ENCODE results near the gene KNTC1. TPM values are rescaled to one million over a fixed set of nuclear protein-coding genes. Genes with fewer than 3 reads are reported as not detected.
"Not testable (repeated sequence)": the region's sequence is repeated elsewhere in the genome, so short reads cannot be mapped to it uniquely, and the experiment has no call there.

Gene KNTC1
- 63.3 and 75.4 TPM in 2 replicates for total RNA-seq (2014; rRNA removed; shearing (Covaris generic))

DNA sequence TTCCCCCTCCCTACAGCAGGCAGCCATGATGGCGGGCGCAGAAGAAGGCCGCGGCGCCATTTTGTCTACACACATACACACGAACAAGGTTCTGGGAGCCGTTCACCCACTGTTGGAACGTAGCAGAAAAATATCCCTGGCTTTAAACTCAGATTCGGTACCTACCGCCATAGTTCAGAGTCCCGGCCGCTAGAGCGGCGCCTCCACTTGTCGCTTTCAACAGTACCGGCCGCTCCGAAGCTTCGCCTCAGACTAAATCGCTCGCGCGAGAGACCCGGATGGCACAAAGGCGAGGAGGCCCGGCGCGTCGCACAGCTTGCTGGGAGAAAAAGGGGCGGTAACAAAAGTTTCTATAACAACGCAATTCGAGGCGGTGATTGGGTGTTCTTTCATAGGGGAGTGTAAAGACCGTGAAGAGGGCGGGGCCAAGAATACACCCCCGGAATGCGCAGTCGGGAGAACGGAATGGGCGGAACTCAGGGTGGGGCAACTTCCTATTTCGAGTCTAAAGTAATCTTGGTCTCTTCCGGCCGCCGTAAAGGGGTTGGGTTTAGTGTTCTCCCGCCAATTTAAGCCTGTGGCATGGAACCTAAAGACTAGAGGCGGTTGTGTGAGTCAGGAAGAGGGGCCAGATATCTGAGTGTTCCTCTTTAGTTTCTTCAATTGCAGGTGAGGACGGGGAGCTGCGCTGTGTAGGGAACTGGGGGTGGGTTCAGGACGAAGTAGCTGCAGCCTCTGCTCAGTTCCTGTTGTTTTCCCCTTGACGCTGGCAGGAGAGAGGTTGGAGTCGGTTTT is at the start of gene KNTC1, which contains the start of gene RSRC2:
Gene KNTC1, plus strand, starts transcription at position 567 of the 795 bp plus-strand sequence. CDS start 2,815 bp downstream, outside the sequence.
Gene RSRC2, minus strand, starts transcription at position 254 of the 795 bp plus-strand sequence. Its CDS starts 83 bp downstream, at position 171.
- Histone ChIP-seq H3K36me3 (peaks cover 50% of the 10 kb centered on the region), H3K4me1 (no peaks in the 10 kb centered on the region)

GRCh38 chr12:122480753-122481152 is 46.3 kb upstream of the KNTC1 start:
- Histone ChIP-seq H3K27ac (no peak overlapping the region), H3K36me3 (peaks cover 73% of the 10 kb centered on the region), H3K27me3 (no peaks in the 10 kb centered on the region), H3K4me3 (no peak overlapping the region), H3K9me3 (replicated peaks) (no peaks in the 10 kb centered on the region), H3K4me1 (no peaks in the 10 kb centered on the region)
- DNase-seq, result no peak

More for the DNA sequence above, at the start of gene KNTC1, which contains the start of gene RSRC2:
- Histone ChIP-seq H3K27me3 (no peaks in the 10 kb centered on the region), H3K27ac (peak within 1 kb of the TSS; percentile 99), H3K4me3 (peak within 1 kb of the TSS; percentile 88), H3K9me3 (replicated peaks) (no peaks in the 10 kb centered on the region)
- peak; percentile 99 to 100 for DNase-seq

- H3K4me1 ChIP-seq, result no peaks in the 10 kb centered on the region
- H3K4me3 ChIP-seq, result no peak overlapping the region
- DNase-seq, result no peak
- H3K27me3 ChIP-seq, result no peaks in the 10 kb centered on the region
- H3K27ac ChIP-seq, result no peak overlapping the region
- peaks cover 71% of the 10 kb centered on the region for H3K36me3 ChIP-seq
- H3K9me3 ChIP-seq (replicated peaks), result no peaks in the 10 kb centered on the region
Measured at GRCh38 chr12:122481861-122482260, 45.2 kb upstream of the KNTC1 start.

DNA sequence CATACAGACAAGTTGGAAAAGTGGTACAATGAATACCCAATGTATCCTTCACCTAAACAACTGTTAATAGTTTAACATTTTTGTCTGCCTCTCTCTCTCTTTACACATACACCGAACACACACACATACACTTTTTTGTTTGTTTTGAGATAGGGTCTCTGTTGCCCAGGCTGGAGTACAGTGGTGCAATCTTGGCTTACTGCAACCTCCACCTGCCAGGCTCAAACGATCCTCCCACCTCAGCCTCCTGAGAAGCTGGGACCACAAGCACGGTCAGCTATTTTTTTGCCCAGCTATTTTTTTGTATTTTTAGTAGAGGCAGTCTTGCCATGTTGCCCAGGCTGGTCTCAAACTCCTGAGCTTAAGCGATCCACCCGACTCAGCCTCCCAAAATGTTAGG is 43.1 kb upstream of the KNTC1 start:
- DNase-seq, result no peak
- Histone ChIP-seq H3K36me3 (peaks cover 79% of the 10 kb centered on the region), H3K4me3 (no peak overlapping the region), H3K4me1 (no peaks in the 10 kb centered on the region), H3K9me3 (replicated peaks) (no peaks in the 10 kb centered on the region), H3K27ac (no peak overlapping the region), H3K27me3 (no peaks in the 10 kb centered on the region)

DNA sequence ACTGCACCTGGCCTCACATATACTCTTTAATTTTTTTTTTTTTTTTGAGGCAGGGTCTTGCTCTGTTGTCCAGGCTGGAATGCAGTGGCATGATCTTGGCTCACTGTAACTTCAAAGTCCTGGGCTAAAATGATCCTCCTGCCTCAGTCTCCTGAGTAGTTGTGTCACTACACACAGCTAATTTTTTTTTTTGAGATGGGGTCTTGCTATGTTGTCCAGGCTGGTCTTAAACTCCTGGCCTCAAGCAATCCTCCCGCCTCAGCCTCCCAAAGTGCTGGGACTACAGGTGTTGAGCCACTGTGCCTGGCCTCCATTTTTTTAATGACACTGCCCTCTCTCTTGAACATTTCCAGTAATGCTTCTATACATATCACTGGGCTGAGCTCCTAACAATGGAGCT is 42.7 kb upstream of the KNTC1 start:
- not testable (repeated sequence) for H3K27ac ChIP-seq; H3K27me3 ChIP-seq; DNase-seq; H3K4me3 ChIP-seq; H3K4me1 ChIP-seq; H3K9me3 ChIP-seq (replicated peaks)
- peaks cover 80% of the 10 kb centered on the region for H3K36me3 ChIP-seq

DNA sequence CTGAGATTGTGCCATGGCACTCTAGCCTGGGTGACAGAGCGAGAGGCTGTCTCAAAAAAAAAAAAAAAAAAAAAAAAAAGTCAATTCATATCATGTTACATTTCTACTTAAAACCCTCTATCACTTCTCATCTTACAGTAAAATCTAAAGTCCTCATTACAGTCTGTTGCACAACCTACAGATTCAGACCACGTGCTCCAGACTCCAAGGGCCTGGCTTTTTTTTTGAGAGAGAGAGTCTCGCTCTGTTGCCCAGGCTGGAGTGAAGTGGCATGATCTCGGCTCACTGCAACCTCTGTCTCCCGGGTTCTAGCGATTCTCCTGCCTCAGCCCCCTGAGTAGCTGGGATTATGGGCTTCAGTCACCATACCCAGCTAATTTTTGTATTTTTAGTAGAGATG is 40.7 kb upstream of the KNTC1 start:
- not testable (repeated sequence) for DNase-seq; H3K4me3 ChIP-seq; H3K4me1 ChIP-seq; H3K27ac ChIP-seq; H3K27me3 ChIP-seq; H3K9me3 ChIP-seq (replicated peaks)
- peaks cover 74% of the 10 kb centered on the region for H3K36me3 ChIP-seq

- H3K27me3 ChIP-seq, result no peaks in the 10 kb centered on the region
- no peak overlapping the region for H3K27ac ChIP-seq
- DNase-seq, result no peak
- H3K4me3 ChIP-seq, result no peak overlapping the region
- H3K36me3 ChIP-seq, result peaks cover 71% of the 10 kb centered on the region
- H3K4me1 ChIP-seq, result no peaks in the 10 kb centered on the region
- no peaks in the 10 kb centered on the region for H3K9me3 ChIP-seq (replicated peaks)
Measured at GRCh38 chr12:122486805-122487426, 40.1 kb upstream of the KNTC1 start.

DNA sequence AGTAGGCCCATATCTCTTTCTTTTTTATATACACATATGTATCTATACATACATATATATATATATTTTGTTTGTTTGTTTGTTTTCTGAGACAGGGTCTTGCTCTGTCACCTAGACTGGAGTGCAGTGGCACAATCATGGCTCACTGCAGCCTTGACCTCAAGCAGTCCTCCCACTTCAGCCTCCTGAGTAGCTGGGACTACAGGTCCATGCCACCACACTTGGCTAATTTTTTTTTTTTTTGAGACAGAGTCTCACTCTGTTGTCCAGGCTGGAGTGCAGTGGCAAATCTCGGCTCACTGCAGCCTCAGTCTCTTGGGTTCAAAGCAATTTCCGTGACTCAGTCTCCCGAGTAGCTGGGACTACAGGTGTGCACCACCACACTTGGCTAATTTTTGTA is 39.2 kb upstream of the KNTC1 start:
- not testable (repeated sequence) for H3K9me3 ChIP-seq (replicated peaks); H3K4me1 ChIP-seq; H3K27ac ChIP-seq; DNase-seq; H3K27me3 ChIP-seq; H3K4me3 ChIP-seq
- H3K36me3 ChIP-seq, result peaks cover 66% of the 10 kb centered on the region

- DNase-seq, result no peak
- H3K27ac ChIP-seq, result no peak overlapping the region
- no peak overlapping the region for H3K4me3 ChIP-seq
- no peaks in the 10 kb centered on the region for H3K4me1 ChIP-seq
- H3K36me3 ChIP-seq, result peaks cover 66% of the 10 kb centered on the region
- no peaks in the 10 kb centered on the region for H3K27me3 ChIP-seq
- H3K9me3 ChIP-seq (replicated peaks), result no peaks in the 10 kb centered on the region
Measured at GRCh38 chr12:122489038-122489437, 38.0 kb upstream of the KNTC1 start.

DNA sequence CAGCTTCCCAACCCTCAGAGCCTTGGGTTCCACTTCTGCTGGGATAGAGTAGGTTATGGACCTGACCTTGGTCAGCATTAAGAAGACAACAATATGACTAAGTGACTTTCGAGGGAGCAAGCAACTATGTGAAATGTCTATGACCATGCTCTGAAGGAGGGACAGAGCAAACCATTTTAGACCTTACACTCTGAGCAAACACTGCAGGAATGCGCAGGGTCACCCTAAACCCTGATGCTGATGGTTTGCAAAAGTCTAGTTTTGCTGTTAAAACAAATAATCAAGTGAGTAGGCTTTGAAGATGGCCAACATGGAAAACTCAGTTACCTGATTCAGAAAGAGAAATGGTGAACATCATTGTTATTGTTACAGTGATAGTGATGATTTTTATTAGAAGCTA is 35.1 kb upstream of the KNTC1 start:
- Histone ChIP-seq H3K27ac (no peak overlapping the region), H3K36me3 (peaks cover 66% of the 10 kb centered on the region)

DNA sequence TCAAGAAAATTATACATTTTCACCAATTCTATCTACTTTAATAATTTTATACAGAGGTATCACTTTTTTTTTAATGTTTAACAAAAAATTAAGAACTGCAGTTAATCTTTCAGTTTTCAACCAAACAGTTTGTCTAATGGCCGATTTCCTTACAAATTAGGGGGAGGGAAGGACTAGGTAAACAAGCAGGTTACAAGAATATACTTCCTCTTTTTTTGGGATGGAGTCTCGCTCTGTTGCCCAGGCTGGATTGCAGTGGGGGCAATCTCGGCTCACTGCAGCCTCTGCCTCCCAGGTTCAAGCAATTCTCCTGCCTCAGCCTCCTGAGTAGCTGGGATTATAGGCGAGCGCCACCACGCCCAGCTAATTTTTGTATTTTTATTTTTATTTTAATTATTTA is 33.8 kb upstream of the KNTC1 start:
- H3K9me3 ChIP-seq (replicated peaks); DNase-seq; H3K4me1 ChIP-seq; H3K27ac ChIP-seq; H3K27me3 ChIP-seq; H3K4me3 ChIP-seq: not testable (repeated sequence)
- H3K36me3 ChIP-seq, result peaks cover 55% of the 10 kb centered on the region

More for the DNA sequence above, 35.1 kb upstream of the KNTC1 start:
- DNase-seq, result no peak
- Histone ChIP-seq H3K4me1 (no peaks in the 10 kb centered on the region), H3K27me3 (no peaks in the 10 kb centered on the region), H3K4me3 (no peak overlapping the region), H3K9me3 (replicated peaks) (no peaks in the 10 kb centered on the region)

- DNase-seq, result no peak
- Histone ChIP-seq H3K36me3 (peaks cover 40% of the 10 kb centered on the region), H3K4me1 (peaks cover 4% of the 10 kb centered on the region; the same call in 1 of the 2 replicates), H3K27me3 (no peaks in the 10 kb centered on the region), H3K9me3 (replicated peaks) (no peaks in the 10 kb centered on the region), H3K27ac (no peak overlapping the region), H3K4me3 (no peak overlapping the region)
Measured at GRCh38 chr12:122495258-122495657, 31.8 kb upstream of the KNTC1 start.

- peaks cover 29% of the 10 kb centered on the region for H3K36me3 ChIP-seq
- H3K9me3 ChIP-seq (replicated peaks), result no peaks in the 10 kb centered on the region
- peak overlapping the region; percentile 91 for H3K27ac ChIP-seq
- peaks cover 4% of the 10 kb centered on the region; the same call in 1 of the 2 replicates for H3K4me1 ChIP-seq
- H3K4me3 ChIP-seq, result peak overlapping the region; percentile 88
- DNase-seq, result peak; percentile 62 to 64
- H3K27me3 ChIP-seq, result no peaks in the 10 kb centered on the region
Measured at GRCh38 chr12:122499991-122500684, 26.9 kb upstream of the KNTC1 start.

GRCh38 chr12:122500685-122501488 is 26.2 kb upstream of the KNTC1 start, which contains the start of gene ZCCHC8:
Gene ZCCHC8, minus strand, starts transcription at chr12:122500932. Its CDS starts 92 bp downstream, at chr12:122500840.
- peaks cover 31% of the 10 kb centered on the region for H3K36me3 ChIP-seq
- peak within 1 kb of the TSS; percentile 88 for H3K4me3 ChIP-seq
- H3K9me3 ChIP-seq (replicated peaks), result no peaks in the 10 kb centered on the region
- peak; percentile 97 for DNase-seq
- H3K27me3 ChIP-seq, result no peaks in the 10 kb centered on the region
- H3K4me1 ChIP-seq, result peaks cover 4% of the 10 kb centered on the region; the same call in 1 of the 2 replicates
- peak within 1 kb of the TSS; percentile 91 for H3K27ac ChIP-seq

Data from SJCRH30 (cell line).